K562 (cell line): ENCODE data around the gene ERF. TPM values are rescaled to one million over a fixed set of nuclear protein-coding genes. Genes with fewer than 3 reads are reported as not detected.

Source experiments
- CTBP1 ChIP-seq: fragments of 450-650 bp; IDR thresholded peaks from 2 replicates; pipeline ENCODE4 v1.6.1; 2016; ENCODE audit warnings: borderline replicate concordance
- ELF1 ChIP-seq: fragments of 200-800 bp; sonication (Bioruptor generic); IDR thresholded peaks from 2 replicates; pipeline ENCODE4 v1.6.1; 2016; ENCODE audit warnings: missing genetic modification characterization, missing compliant biosample characterization
- ELF2 ChIP-seq: fragments of 250-450 bp; sonication (Bioruptor Pico); IDR thresholded peaks from 2 replicates; pipeline ENCODE4 v1.5.0; 2021; ENCODE audit warnings: mild to moderate bottlenecking
- ETV5 ChIP-seq: sonication (generic); formaldehyde crosslinking; IDR thresholded peaks from 2 replicates; pipeline ENCODE4 v1.4.0; 2020; ENCODE audit warnings: low read depth, mild to moderate bottlenecking, missing genetic modification reagents
- KDM5B ChIP-seq: fragments of 200-600 bp; sonication (generic); IDR thresholded peaks from 2 replicates; pipeline ENCODE4 v1.6.1; 2012; ENCODE audit warnings: low read depth, mild to moderate bottlenecking, moderate library complexity, low read length, control low read depth, inconsistent platforms; ENCODE audit not compliant: insufficient replicate concordance
- L3MBTL2 ChIP-seq: fragments of 450-650 bp; IDR thresholded peaks from 2 replicates; pipeline ENCODE4 v1.6.1; 2016; ENCODE audit warnings: mild to moderate bottlenecking, moderate library complexity
- MXI1 ChIP-seq: IDR thresholded peaks from 2 replicates; pipeline ENCODE4 v1.6.1; 2011; ENCODE audit warnings: low read depth, mild to moderate bottlenecking, improper control_type of control experiment, low read length
- NONO ChIP-seq, 2 experiments: fragments of 200-400 bp in 1 of 2; fragments of 450-650 bp in 1 of 2; formaldehyde crosslinking in 1 of 2; IDR thresholded peaks; 2 replicates each; pipeline ENCODE4 v1.6.1; 2017; ENCODE audit warnings: low read depth in 2 of 2, mild to moderate bottlenecking in 2 of 2, moderate library complexity in 2 of 2, low read length in 1 of 2
- NR4A1 ChIP-seq, 2 experiments: fragments of 250-450 bp in 1 of 2; fragments of 450-650 bp in 1 of 2; sonication (Bioruptor Pico) in 1 of 2; IDR thresholded peaks; 2 replicates each; pipeline versions ENCODE4 v1.4.0 to v1.6.1; 2016 to 2020; ENCODE audit warnings: mild to moderate bottlenecking in 2 of 2, missing compliant biosample characterization in 1 of 2, missing genetic modification characterization in 1 of 2, moderate library complexity in 1 of 2
- PCBP2 ChIP-seq: fragments of 200-400 bp; formaldehyde crosslinking; IDR thresholded peaks from 2 replicates; pipeline ENCODE4 v1.6.1; 2018; ENCODE audit warnings: low read length, low read depth, mild to moderate bottlenecking, moderate library complexity; ENCODE audit not compliant: poor library complexity, severe bottlenecking
- PHF8 ChIP-seq: fragments of 200-600 bp; sonication (generic); IDR thresholded peaks from 2 replicates; pipeline ENCODE4 v1.6.1; 2012; ENCODE audit warnings: mixed run types, mild to moderate bottlenecking, inconsistent platforms, low read length, moderate library complexity, borderline replicate concordance
- PML ChIP-seq: IDR thresholded peaks from 2 replicates; pipeline ENCODE4 v1.6.1; 2012; ENCODE audit warnings: low read length, inconsistent platforms
- PPARD ChIP-seq: fragments of 250-450 bp; sonication (Bioruptor Pico); IDR thresholded peaks from 2 replicates; pipeline ENCODE4 v1.8.0; 2022; ENCODE audit warnings: inconsistent platforms, mild to moderate bottlenecking, moderate library complexity
- PTRF ChIP-seq: fragments of 450-650 bp; IDR thresholded peaks from 2 replicates; pipeline ENCODE4 v1.6.1; 2016; ENCODE audit warnings: mild to moderate bottlenecking, missing genetic modification characterization, missing compliant biosample characterization
- RBFOX2 ChIP-seq: fragments of 200-400 bp; formaldehyde crosslinking; IDR thresholded peaks from 2 replicates; pipeline ENCODE4 v1.6.1; 2017; ENCODE audit warnings: low read depth, mild to moderate bottlenecking, low read length, moderate library complexity
- RUNX1 ChIP-seq: sonication (generic); IDR thresholded peaks from 2 replicates; pipeline ENCODE4 v1.6.1; 2016; ENCODE audit warnings: antibody characterized with exemption, low read depth
- SUPT5H ChIP-seq: fragments of 450-650 bp; IDR thresholded peaks from 2 replicates; pipeline ENCODE4 v1.6.1; 2016
- WHSC1 ChIP-seq: IDR thresholded peaks from one replicate; pipeline ENCODE4 v1.6.1; 2012; ENCODE audit warnings: low read length, control low read depth, inconsistent platforms
- ZNF121 ChIP-seq: sonication (generic); formaldehyde crosslinking; conservative IDR thresholded peaks from 2 replicates; pipeline ENCODE4 v1.8.0; 2022; ENCODE audit warnings: missing genetic modification reagents
- ZNF785 ChIP-seq: fragments of 250-450 bp; sonication (Bioruptor Pico); IDR thresholded peaks from 2 replicates; pipeline ENCODE4 v1.4.0; 2020; ENCODE audit warnings: mild to moderate bottlenecking
- polyA plus RNA-seq, 8 experiments: library from polyadenylated mRNA; depleted of rRNA in 4 of 8; stranded (reverse) in 5 of 8; unstranded in 3 of 8; fragments of >200 nt; fragmentation: Nextera tagmentation in 2 of 8; fragmentation: Illumina TruSeq in 1 of 8; extraction: Ambion mirVana in 2 of 8; extraction: Trizol in 1 of 8; gene quantifications; 2 replicates each; pipeline versions ENCODE4 v1.2.1 to v1.2.3, GENCODE V29; 2011 to 2014; ENCODE audit warnings: inconsistent platforms in 1 of 8, missing spikeins in 1 of 8
- total RNA-seq, 7 experiments: library from RNA; depleted of rRNA in 6 of 7; stranded (reverse); fragments of >200 nt in 6 of 7; fragmentation: Illumina TruSeq in 2 of 7; extraction: Trizol in 2 of 7; gene quantifications; 2 replicates each; pipeline versions ENCODE4 v1.2.1 to v1.2.3, GENCODE V29; 2011 to 2021; ENCODE audit warnings: low replicate concordance in 1 of 7
- TF ChIP-seq, protein P1 (sequence below): fragments of 250-450 bp; sonication (Bioruptor Pico); IDR thresholded peaks from 2 replicates; pipeline ENCODE4 v1.4.0; 2020
- TF ChIP-seq, protein P2 (sequence below): sonication (generic); formaldehyde crosslinking; IDR thresholded peaks from 2 replicates; pipeline ENCODE4 v1.8.0; 2022; ENCODE audit warnings: missing genetic modification reagents, mild to moderate bottlenecking, moderate library complexity, borderline replicate concordance
- TF ChIP-seq, protein P3 (sequence below), 2 experiments: fragments of 450-650 bp; IDR thresholded peaks; 2 replicates each; pipeline ENCODE4 v1.6.1; 2016

Gene ERF
- total and polyA plus RNA-seq, 9 of the 15 experiments (the other 6 are each of a cell fraction or from before 2014, with no cell fraction given) = 0.03 to 75.4 (median 27.0) TPM

DNA sequence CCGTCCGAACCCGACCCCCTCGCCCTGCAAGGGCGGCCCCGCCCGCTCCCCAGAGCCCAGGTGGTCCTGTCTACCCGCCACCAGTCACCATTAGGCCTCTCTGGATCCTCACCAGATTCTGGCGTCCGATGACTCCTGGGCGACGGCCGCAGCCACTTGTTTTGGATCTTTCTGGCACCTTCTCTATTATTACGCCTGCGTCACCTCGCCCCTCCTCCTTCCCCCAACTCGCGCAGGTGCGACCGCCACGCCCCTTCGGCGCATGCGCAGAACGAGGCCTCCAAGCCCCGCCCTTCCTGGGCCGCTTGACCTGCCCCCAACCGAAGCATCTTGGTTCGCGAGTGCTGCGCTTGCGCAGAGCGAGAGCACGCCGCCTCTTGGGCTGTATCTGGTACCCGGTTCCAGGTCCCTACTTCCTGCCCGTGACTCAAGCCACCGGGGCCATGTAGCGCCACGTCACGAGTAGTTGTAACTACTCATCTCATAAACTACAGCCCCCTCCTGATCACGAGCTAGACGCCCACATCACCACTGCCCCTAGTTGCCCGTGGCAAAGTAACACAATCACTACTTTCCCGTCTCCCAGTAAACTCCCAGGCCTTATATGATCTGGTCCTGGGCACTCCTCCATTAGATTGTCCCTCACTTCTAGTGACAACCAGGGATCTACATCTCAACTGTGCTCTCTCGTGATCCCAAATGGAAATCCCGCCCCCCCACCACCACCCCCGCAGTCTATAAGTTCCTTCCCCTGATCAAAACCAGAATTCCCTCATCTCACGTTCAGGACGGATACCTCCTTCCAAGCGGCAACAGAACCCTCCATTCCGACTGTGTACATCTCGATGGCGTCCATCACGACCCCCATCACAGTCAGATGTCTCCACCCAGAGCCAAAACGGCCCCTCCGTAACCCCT lies 37.1 kb downstream of the ERF start, which contains the start of gene DEDD2 (continued):
- TF ChIP-seq KDM5B = peak; percentile 84
- TF ChIP-seq ELF2 = peak; percentile 54
- TF ChIP-seq ELF1 = peak; percentile 80
- no peak for TF ChIP-seq NONO (IDR thresholded peaks at IDR 0.05; ENCODE audit: low read depth in 2 of 2, low read length in 1 of 2)
- TF ChIP-seq PCBP2 = no peak
- TF ChIP-seq L3MBTL2 = peak; percentile 41; the same call in 1 of the 2 replicates
- TF ChIP-seq ZNF785 (CRISPR knock-in tag) = no peak
- peak; percentile 77 for TF ChIP-seq RBFOX2
- peak; percentile 50 for TF ChIP-seq PML
- TF ChIP-seq ZNF121 (CRISPR knock-in tag) = no peak
- TF ChIP-seq, protein P1, sequence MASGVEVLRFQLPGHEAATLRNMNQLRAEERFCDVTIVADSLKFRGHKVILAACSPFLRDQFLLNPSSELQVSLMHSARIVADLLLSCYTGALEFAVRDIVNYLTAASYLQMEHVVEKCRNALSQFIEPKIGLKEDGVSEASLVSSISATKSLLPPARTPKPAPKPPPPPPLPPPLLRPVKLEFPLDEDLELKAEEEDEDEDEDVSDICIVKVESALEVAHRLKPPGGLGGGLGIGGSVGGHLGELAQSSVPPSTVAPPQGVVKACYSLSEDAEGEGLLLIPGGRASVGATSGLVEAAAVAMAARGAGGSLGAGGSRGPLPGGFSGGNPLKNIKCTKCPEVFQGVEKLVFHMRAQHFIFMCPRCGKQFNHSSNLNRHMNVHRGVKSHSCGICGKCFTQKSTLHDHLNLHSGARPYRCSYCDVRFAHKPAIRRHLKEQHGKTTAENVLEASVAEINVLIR (CRISPR knock-in tag) = 0 out of 2 replicates have a peak, but pooled peaks have one; percentile 5
- TF ChIP-seq RUNX1 = no peak
- TF ChIP-seq NR4A1 (CRISPR knock-in tag; IDR thresholded peaks at IDR 0.05) = no peak
- TF ChIP-seq NR4A1 (tag; IDR thresholded peaks at IDR 0.05) = 0 out of 2 replicates have a peak, but pooled peaks have one; percentile 19
- TF ChIP-seq WHSC1 = no peak
- TF ChIP-seq CTBP1 = peak; percentile 87
- no peak for TF ChIP-seq PPARD (CRISPR knock-in tag)
- TF ChIP-seq ETV5 (CRISPR knock-in tag) = 0 out of 2 replicates have a peak, but pooled peaks have one; percentile 2
- peak; percentile 75 for TF ChIP-seq SUPT5H
- peak; percentile 78 for TF ChIP-seq PHF8
- TF ChIP-seq, protein P2, sequence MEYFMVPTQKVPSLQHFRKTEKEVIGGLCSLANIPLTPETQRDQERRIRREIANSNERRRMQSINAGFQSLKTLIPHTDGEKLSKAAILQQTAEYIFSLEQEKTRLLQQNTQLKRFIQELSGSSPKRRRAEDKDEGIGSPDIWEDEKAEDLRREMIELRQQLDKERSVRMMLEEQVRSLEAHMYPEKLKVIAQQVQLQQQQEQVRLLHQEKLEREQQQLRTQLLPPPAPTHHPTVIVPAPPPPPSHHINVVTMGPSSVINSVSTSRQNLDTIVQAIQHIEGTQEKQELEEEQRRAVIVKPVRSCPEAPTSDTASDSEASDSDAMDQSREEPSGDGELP (CRISPR knock-in tag) = peak; percentile 81; the same call in 1 of the 2 replicates
- TF ChIP-seq PTRF (tag) = no peak
- TF ChIP-seq MXI1 = peak; percentile 60; the same call in 1 of the 2 replicates
- TF ChIP-seq, protein P3, sequence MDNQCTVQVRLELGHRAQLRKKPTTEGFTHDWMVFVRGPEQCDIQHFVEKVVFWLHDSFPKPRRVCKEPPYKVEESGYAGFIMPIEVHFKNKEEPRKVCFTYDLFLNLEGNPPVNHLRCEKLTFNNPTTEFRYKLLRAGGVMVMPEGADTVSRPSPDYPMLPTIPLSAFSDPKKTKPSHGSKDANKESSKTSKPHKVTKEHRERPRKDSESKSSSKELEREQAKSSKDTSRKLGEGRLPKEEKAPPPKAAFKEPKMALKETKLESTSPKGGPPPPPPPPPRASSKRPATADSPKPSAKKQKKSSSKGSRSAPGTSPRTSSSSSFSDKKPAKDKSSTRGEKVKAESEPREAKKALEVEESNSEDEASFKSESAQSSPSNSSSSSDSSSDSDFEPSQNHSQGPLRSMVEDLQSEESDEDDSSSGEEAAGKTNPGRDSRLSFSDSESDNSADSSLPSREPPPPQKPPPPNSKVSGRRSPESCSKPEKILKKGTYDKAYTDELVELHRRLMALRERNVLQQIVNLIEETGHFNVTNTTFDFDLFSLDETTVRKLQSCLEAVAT (IDR thresholded peaks at IDR 0.05) = peak in 1 of 2 experiments; percentile 24; a peak in 1 of 4 replicates
